DOHH2 (cell line): ENCODE results near the gene PEA15.

Experiments
- H3F3A ChIP-seq: fragments of 200-600 bp; sonication (generic), shearing (Covaris generic); 2 replicates; pipeline ENCODE4 v1.6.0; 2016; ENCODE audit warnings: antibody characterized with exemption, mild to moderate bottlenecking; ENCODE audit not compliant: control insufficient read depth, insufficient read depth
- H3K27ac ChIP-seq: fragments of 200-600 bp; sonication (generic); 2 replicates; pipeline ENCODE4 v1.5.1; 2014; ENCODE audit warnings: low read depth, mild to moderate bottlenecking, low read length, moderate library complexity
- H3K27me3 ChIP-seq: fragments of 200-600 bp; sonication (generic); 2 replicates; pipeline ENCODE4 v1.6.1; 2014; ENCODE audit warnings: mild to moderate bottlenecking, low read length, mixed read lengths; ENCODE audit not compliant: control insufficient read depth
- H3K36me3 ChIP-seq: fragments of 200-600 bp; sonication (generic); 2 replicates; pipeline ENCODE4 v1.6.1; 2014; ENCODE audit warnings: mild to moderate bottlenecking, low read length, moderate library complexity, mixed read lengths; ENCODE audit not compliant: control insufficient read depth
- H3K4me1 ChIP-seq: fragments of 200-600 bp; sonication (generic); 2 replicates; pipeline ENCODE4 v1.6.1; 2014; ENCODE audit warnings: mild to moderate bottlenecking, low read length, mixed read lengths; ENCODE audit not compliant: control insufficient read depth
- H3K4me2 ChIP-seq: fragments of 200-600 bp; sonication (generic); 2 replicates; pipeline ENCODE4 v1.6.0; 2014; ENCODE audit warnings: mild to moderate bottlenecking, low read length, moderate library complexity
- H3K4me3 ChIP-seq: fragments of 200-600 bp; sonication (generic); 2 replicates; pipeline ENCODE4 v1.5.1; 2014; ENCODE audit warnings: mild to moderate bottlenecking, low read length, mixed read lengths
- H3K79me2 ChIP-seq: fragments of 200-600 bp; sonication (generic); 2 replicates; pipeline ENCODE4 v1.6.1; 2014; ENCODE audit warnings: mild to moderate bottlenecking, low read length, mixed read lengths; ENCODE audit not compliant: control insufficient read depth
- H3K9me2 ChIP-seq: fragments of 200-600 bp; sonication (generic); replicated peaks from 2 replicates; pipeline ENCODE4 v1.6.1; 2014; ENCODE audit warnings: mild to moderate bottlenecking, low read length, mixed read lengths; ENCODE audit not compliant: control insufficient read depth
- H3K9me3 ChIP-seq: fragments of 200-600 bp; sonication (generic); 2 replicates; pipeline ENCODE4 v1.6.1; 2014; ENCODE audit warnings: antibody characterized with exemption, low read length, mixed read lengths; ENCODE audit not compliant: control insufficient read depth, insufficient read depth
- H4K20me1 ChIP-seq: fragments of 200-600 bp; sonication (generic); 2 replicates; pipeline ENCODE4 v1.6.0; 2014; ENCODE audit warnings: low read depth, mild to moderate bottlenecking, antibody characterized with exemption, low read length, moderate library complexity; ENCODE audit not compliant: control insufficient read depth, insufficient read depth
- EZH2phosphoT487 ChIP-seq: fragments of 200-600 bp; sonication (generic); IDR thresholded peaks from 2 replicates; pipeline ENCODE4 v1.6.1; 2017; ENCODE audit warnings: borderline replicate concordance, mild to moderate bottlenecking, antibody characterized with exemption, low read length, moderate library complexity, mixed read lengths
- TF ChIP-seq, protein P1 (sequence below): fragments of 200-600 bp; sonication (generic); IDR thresholded peaks from one replicate; pipeline ENCODE4 v1.5.1; 2014; ENCODE audit warnings: antibody characterized with exemption, mild to moderate bottlenecking, low read depth, low read length; ENCODE audit not compliant: poor library complexity, severe bottlenecking

Gene PEA15

DNA sequence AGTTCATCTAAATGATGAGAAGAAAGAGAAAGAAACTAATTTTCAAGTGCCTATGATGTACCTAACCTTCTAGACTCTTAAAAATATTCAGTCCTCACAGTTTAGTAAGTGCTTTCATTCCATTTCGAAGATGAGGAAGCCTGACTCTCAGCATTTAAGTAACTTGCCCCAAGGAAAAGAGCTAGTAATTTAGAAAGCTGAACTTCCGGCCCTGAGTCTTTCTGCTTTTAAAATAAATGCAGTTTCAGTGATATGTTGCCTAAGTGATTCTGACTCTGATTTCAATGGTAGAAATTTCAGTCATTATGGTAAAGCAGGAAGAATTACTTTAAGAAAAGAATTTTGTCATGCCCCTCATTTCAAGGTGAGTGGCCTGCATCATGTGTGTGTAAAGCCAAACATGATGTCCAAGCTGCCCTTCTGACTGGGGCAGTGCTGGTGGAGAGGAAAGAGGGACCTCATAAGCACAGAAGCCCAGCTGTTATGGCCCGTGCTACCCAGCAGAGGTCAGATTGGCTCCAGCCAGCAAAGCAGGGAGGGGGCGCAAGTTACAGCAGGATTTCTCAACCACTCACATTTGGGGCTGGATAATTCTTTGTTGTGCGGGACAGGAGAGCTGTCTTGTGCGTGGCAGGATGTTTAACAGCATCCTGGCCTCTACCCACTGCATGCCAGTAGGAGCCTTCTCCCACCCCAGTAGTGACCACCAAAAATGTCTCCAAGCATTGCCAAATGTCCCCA lies 43.0 kb upstream of the PEA15 start:
- H3K4me2 ChIP-seq: no peak overlapping the region
- no peaks in the 10 kb centered on the region for H3K36me3 ChIP-seq
- H3K4me3 ChIP-seq: no peak overlapping the region
- H3K4me1 ChIP-seq: no peaks in the 10 kb centered on the region
- TF ChIP-seq, protein P1, sequence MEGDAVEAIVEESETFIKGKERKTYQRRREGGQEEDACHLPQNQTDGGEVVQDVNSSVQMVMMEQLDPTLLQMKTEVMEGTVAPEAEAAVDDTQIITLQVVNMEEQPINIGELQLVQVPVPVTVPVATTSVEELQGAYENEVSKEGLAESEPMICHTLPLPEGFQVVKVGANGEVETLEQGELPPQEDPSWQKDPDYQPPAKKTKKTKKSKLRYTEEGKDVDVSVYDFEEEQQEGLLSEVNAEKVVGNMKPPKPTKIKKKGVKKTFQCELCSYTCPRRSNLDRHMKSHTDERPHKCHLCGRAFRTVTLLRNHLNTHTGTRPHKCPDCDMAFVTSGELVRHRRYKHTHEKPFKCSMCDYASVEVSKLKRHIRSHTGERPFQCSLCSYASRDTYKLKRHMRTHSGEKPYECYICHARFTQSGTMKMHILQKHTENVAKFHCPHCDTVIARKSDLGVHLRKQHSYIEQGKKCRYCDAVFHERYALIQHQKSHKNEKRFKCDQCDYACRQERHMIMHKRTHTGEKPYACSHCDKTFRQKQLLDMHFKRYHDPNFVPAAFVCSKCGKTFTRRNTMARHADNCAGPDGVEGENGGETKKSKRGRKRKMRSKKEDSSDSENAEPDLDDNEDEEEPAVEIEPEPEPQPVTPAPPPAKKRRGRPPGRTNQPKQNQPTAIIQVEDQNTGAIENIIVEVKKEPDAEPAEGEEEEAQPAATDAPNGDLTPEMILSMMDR: peak; percentile 23
- no peak for TF ChIP-seq EZH2phosphoT487
- no peaks in the 10 kb centered on the region for H4K20me1 ChIP-seq
- H3K27ac ChIP-seq: no peak overlapping the region
- H3K9me2 ChIP-seq: no peaks in the 10 kb centered on the region
- H3K79me2 ChIP-seq: no peaks in the 10 kb centered on the region
- no peaks in the 10 kb centered on the region for H3K9me3 ChIP-seq
- H3K27me3 ChIP-seq: peaks cover 11% of the 10 kb centered on the region; the same call in 1 of the 2 replicates
- H3F3A ChIP-seq: no peaks in the 10 kb centered on the region

- H3F3A ChIP-seq: no peaks in the 10 kb centered on the region
- H3K27ac ChIP-seq: no peak overlapping the region
- no peaks in the 10 kb centered on the region for H3K9me3 ChIP-seq
- no peaks in the 10 kb centered on the region for H3K4me1 ChIP-seq
- TF ChIP-seq, protein P1: no peak
- TF ChIP-seq EZH2phosphoT487: no peak
- no peaks in the 10 kb centered on the region for H3K9me2 ChIP-seq
- no peaks in the 10 kb centered on the region for H3K36me3 ChIP-seq
- H4K20me1 ChIP-seq: no peaks in the 10 kb centered on the region
- H3K4me3 ChIP-seq: no peak overlapping the region
- no peaks in the 10 kb centered on the region for H3K79me2 ChIP-seq
- peaks cover 17% of the 10 kb centered on the region; the same call in 1 of the 2 replicates for H3K27me3 ChIP-seq
- no peak overlapping the region for H3K4me2 ChIP-seq
Observed at GRCh38 chr1:160162931-160163330, 42.3 kb upstream of the PEA15 start.

DNA sequence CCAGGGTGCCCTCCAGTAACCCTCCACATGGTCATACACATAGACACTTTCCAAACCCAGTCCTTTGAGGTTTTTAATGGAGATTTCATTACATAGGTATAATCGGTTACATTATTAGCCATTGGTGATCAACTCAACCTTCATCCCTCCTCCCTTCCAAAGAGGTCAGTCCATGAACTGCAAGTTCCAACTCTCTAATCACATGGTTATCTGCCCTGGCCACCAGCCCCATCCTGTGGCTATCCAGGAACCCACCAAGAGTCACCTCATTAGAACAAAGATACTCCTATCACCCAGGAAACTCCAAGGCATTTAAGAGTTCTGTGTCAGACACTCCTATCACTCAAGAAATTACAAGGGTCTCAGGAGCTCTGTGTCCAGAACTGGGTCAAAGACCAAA lies 41.6 kb upstream of the PEA15 start:
- H3K4me1 ChIP-seq: no peaks in the 10 kb centered on the region
- TF ChIP-seq EZH2phosphoT487: no peak
- TF ChIP-seq, protein P1: no peak
- H3K79me2 ChIP-seq: no peaks in the 10 kb centered on the region
- H3K27me3 ChIP-seq: peaks cover 17% of the 10 kb centered on the region; the same call in 1 of the 2 replicates
- no peaks in the 10 kb centered on the region for H3K9me2 ChIP-seq
- H3K4me3 ChIP-seq: no peak overlapping the region
- no peaks in the 10 kb centered on the region for H3K36me3 ChIP-seq
- no peak overlapping the region for H3K27ac ChIP-seq
- no peaks in the 10 kb centered on the region for H4K20me1 ChIP-seq
- no peak overlapping the region for H3K4me2 ChIP-seq
- no peaks in the 10 kb centered on the region for H3F3A ChIP-seq
- H3K9me3 ChIP-seq: no peaks in the 10 kb centered on the region
